HG02884 (cell line): ENCODE data around the gene KAZN.

Experiments used
- ATAC-seq: cut with Tn5 transposase; IDR thresholded peaks from one replicate; pipeline ENCODE4 v1.9.1; 2021; ENCODE audit warnings: mild to moderate bottlenecking, moderate library complexity; ENCODE audit not compliant: unreplicated experiment

KAZN gene

DNA sequence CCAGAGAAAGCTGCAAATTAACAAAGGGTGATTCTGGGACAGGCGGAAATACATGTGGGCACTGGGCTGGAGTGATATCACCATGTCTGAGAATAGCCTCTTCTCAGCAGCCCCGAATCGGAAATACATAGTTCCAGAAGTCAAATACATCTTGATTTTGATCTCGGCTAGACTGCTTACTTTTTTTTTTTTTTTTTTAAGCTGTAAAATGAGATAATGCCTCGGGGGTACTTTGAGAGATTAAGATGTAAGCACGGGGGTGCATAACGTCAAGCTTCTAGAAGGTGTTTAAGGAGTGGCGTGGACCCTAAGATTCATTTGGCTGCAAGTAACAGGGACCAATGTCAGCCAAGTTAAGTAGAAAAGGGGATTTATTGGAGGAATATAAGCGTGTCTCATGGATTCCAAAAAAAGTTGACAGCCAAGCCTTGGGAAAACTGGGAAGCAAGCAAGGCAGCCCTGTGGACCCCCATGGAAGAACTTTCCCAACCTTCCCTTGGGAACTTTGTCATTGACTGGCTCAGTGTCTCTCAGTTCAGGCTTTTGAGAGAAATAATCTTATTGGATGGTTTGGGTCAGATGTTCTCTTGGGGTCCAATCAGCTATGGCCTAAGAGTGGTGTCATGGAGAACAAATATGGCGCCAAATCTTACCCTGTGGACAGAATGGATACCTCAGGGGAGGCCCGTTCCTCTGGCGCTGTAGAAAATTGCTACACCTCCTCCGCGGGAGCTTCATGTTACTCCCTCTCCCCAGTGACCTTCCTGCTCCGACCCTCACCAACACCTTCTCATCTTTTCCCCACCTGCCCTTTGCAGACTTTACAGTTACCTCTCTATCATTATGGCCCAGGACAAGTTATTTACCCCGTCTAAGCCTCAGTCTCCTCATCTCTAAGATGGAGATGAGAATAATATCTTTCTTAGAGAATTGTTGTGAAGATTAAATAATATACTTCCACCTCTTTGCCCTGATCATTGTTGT is 186.6 kb downstream of the KAZN start:
- ATAC-seq: no peak

DNA sequence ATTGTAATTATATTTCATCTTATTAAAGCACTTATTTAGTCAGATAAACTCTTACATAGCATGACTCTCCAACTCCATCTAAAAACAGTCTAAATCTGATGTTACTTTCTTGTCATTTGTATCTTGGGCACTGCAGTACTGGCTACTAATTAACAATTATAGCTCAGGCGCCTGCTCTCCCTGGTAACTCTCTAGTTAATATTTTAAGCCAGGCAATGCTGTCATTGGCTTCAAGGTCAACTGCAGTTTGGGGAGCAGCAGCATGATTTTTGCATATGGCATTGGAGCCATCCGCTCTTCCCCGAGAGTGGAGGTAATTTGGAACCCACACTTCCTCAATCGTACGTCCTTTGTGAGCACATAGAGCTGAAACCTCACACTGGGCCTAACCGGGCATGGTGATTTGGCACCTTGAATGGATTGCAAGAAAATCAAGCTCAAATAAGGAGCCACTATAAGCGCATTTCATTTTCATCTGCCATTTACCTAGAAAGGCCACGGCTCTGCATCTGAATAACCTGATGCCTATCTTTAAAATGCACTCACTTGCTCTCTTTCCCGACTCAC is 187.7 kb downstream of the KAZN start:
- ATAC-seq: no peak

DNA sequence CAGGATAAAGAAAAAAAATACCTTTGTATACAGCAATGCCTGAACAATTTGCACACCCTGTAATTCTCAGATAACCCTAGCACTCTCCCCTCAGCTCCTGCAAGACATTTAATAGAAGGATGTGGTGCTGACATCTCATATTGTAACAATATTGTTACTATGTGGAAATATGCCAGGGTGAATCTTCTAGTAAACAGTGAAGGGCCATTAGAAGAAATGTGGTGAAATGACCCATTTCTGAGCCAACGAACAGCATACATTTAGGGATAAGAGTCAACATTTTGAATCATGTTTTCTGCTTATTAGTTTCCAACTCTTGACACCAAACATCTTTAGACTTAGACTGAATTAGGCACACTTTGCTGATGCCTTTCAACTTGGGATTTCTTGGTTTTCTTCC is 188.2 kb downstream of the KAZN start:
- ATAC-seq: no peak

DNA sequence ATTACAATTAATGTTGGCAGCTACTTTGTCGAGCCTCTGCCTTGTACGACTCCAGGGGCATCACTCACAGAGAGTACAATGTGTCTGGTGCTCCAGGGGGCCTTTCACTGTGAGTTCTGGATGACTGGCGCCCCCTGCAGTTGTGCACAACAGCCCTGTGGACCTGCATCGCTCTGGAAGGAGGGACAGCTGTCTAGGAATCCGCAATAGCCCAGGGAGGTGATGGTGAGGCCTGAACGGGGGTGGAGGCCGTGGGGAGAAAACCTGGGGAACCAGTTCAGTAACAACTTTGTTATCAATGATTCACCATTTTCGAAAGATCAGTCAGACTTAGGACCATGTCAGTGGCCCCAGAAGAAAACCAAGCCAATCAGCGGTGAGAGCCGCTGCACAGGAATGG is 189.1 kb downstream of the KAZN start:
- no peak for ATAC-seq

DNA sequence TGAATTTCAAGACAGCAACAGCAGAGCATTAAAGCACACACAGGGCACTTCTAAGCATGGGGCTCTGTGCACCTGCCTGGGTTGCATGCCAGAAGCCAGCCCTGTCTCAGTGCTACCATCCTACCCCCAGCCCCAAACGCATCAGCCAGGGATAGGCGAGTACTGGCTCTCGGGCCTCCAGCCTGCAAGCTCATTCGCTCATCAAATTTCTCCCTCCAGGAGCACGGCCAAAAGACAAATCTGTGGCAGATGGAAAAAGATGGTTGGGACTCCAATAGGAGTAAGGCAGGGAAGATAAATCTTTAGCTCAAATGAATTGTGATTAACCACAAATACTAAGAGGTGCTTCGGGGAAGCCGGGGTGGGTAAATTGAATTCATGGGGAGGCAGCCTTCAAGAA is 189.6 kb downstream of the KAZN start:
- ATAC-seq: no peak

DNA sequence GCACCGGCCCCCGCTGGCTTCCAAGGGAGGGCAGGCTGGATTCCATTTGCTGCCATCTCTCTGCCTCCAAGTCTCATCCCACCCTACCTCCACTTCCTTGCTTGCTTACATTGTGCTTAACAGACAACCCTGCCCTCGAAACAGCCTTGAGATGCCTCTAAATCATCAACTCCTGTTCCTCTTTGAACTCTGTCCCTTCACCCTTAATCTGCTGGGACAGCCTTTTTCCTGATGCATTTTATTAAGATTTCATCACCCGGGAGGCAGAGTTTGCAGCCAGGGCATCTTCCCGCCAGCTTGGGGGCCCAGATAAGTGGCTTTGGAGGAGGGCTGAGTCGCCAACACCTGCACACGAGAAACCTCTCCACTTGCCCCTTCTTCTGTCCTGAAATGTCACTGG is 192.5 kb downstream of the KAZN start:
- ATAC-seq: no peak

DNA sequence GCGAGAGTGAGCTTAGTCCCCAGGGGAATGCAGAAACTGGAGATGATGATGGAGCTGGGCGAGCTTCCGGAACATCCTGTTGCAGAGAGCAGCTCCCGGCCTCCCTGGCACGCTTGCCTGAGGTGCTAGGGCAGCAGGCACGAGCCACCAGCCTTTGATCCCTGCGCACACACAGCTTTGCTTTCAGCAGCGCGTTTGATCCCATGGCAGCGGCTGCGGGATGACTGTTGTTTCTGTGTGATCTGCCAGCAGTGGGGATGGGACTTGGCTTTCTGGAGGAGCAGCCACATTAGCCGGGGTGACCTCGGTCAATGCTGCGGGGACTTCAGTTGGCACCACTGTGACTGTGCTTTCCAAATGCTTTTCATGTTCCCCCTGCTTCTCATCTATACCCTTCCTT is 193.2 kb downstream of the KAZN start:
- no peak for ATAC-seq

DNA sequence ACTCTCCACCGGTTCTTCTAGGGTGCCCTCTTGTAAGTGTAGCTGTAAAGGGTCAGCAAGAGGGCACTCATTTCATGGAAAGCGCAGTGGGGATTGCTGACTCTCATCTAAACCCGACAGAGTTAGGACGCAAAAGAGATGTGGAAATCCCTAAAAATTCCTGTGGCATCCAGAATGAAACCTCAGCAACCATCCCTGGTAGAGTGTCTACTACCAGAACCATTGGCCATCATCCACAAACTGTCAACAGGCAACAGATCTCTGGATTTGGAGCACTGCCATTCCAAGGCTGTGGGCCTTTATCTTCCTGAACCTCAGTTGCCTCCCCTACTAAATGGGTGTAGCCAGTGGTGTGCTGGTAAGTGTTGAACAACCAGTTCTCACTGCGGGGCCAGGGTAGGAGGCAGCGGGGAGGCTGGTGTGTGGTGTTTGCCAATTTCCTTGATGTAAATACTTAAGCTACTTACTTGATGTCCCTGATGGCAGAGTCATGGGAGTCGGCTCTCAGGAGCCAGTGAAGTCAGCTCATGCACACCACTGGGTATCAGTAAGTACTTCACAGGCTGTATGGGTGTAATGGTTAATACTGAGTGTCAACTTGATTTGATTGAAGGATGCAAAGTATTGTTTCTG is 195.8 kb downstream of the KAZN start:
- no peak for ATAC-seq

DNA sequence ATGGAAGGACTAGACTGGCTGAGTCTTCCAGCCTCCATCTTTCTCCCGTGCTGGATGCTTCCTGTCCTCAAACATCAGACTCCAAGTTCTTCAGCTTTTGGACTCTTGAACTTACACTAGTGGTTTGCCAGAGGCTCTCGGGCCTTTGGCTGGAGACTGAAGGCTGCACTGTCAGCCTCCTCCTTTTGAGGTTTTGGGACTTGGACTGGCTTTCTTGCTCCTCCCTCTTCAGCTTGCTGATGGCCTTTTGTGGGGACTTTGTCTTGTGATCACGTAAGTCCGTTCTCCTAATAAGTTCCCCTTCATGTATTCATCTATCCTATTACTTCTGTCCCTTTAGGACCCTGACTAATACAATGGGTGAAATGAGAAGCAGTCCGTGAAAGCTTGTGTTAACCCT is 196.4 kb downstream of the KAZN start:
- ATAC-seq: no peak

DNA sequence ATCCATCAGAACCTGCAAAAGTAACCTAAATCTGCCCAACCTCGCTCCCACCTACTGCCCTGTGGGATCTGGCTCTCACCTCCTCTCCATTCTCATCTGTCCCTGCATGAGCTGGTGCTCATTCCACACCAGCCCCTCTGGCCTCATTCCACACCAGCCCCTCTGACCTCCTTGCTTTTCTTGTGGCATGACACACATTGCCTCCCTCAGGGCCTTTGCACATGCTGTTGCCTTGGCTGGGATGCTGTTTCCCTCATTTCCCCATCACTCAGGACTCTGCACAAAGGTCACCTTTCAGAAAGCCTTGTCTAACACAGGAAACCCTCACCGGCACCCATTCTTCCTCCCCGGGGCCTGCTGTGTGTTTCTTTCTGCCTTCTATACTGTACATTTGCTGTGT is 197.1 kb downstream of the KAZN start:
- ATAC-seq: no peak

DNA sequence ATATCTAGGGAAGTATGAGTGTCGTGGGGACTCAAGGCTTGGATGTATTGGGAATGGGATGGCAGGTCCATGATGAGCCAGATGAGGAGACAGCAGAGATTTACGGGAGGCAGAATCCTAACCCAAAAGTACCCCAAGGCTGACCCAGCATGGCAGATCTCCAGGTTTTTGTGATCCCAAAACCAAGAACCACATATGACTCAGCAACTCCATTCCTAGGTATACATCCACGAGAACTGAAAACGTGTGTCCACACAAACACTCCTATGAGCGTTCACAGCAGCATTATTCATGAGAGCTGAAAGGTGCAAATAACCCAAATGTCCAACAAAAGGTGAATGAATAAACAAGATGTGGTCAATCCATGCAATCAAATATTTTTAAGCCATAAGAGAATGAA is 201.5 kb downstream of the KAZN start:
- ATAC-seq: no peak

DNA sequence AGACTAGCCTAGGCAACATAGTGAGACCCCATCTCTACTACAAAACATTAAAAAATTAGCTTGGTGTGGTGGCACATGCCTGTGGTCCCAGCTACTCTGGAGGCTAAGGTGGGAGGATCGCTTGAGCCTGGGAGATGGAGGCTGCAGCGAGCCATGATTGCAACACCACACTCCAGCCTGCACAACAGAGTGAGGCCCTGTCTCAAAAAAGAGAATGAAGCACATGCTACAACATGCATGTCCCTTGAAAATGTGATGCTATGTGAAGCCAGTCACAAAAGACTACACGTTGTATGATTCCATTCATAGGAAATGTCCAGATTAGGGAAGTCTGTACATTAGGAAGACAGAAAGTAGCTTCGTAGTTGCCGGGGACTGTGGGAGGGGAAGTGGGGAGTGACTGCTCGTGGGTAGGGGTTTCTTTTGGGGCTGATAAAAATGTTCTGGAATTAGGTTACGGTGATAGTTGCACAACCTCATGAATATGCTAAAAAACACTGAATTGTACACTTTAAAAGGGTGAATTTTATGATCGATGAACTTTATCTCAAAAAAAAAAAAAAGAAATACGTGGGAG is 202.1 kb downstream of the KAZN start:
- no peak for ATAC-seq

DNA sequence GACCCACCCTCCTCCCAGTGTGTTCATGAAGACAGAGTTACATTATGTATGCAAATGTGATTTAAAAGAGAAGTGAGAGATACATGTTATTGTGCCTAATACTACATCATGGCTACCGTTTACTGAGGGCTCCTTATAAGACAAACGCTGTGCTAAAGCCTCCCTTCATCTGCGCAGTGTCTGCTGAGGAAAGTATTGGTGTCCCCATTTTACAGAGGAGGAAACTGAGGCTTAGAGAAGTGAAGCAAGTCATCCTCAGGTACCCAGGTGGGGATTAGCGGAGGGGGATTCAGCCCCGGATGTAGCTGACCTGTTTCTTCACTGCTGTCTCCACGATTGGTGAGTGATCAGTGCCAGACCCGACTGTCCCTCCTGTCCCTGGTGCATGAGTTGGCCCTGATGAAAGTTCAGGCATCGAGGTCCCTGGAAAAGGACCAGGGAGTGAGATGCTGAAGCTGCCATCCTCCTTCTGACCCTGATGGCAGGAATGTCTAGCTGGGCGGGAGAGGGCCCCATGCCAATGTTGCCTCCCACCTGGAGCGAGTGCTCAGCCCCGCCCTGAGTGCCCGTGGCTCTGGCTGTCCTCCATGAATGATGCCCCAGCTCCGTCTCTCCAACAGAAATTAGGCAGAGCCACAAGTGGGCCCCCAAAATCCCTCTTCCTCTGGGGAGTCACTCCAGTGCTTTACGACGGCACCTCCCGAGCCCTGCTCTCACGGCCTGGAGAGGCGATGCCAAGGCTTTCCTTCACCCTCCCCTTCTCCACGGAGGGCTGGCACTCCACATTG is 204.7 kb downstream of the KAZN start:
- ATAC-seq: no peak

DNA sequence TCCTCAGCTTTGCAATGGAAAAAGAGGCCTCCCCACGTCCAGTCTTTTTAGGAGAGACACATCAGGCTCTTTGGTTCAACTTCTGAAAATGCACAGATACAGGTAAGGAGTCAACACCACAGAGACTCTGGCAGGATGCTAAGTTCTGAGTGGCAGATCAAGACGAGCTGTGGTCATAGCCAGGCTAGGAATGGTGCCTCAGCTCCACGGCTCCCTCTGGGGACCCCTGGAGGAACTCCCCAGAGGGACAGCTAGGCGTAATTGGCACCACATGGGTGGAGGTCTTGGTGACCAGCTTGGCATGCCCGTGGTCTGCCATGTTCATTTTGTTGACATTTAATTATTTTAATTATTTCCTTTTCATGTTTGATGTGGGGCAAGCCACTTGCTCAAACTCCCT is 206.1 kb downstream of the KAZN start:
- no peak for ATAC-seq

DNA sequence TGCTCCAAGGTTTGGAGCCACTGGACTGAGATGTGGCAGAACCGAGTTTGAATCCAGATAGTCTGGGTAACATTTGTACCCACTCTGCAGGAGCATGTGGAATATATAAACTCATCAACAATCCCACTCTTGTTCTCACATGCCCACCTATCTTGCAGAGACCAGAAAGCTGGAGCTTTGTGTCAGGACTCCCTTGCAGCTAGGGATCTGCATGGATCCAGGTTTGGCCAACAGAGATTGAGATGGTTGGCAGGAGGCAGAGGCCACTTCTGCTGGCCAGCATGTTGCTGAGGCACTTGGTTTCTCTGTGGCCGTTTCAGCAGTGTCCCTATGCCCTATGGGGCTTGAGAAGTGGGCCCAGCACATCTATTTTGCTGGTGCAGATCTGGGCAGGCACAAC is 208.3 kb downstream of the KAZN start:
- ATAC-seq: no peak

DNA sequence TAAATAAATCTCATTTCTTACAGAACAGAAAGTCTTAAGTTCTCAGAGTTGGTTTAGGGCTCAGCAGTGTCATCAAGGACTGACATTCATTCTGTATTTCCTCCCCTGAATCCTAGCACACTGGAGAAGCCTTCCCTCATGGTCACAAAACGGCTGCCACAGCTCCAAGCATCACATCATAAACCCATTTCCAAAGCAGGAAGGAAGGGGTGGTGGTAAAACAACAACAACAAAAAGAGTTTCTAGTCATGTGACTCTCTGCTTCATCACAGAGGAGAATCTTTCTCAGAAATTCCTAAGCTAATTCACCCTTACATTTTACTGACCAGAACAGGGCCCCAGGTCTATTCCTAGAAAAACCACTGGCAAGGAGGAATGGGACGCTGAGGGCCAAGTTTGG is 210.3 kb downstream of the KAZN start:
- no peak for ATAC-seq

DNA sequence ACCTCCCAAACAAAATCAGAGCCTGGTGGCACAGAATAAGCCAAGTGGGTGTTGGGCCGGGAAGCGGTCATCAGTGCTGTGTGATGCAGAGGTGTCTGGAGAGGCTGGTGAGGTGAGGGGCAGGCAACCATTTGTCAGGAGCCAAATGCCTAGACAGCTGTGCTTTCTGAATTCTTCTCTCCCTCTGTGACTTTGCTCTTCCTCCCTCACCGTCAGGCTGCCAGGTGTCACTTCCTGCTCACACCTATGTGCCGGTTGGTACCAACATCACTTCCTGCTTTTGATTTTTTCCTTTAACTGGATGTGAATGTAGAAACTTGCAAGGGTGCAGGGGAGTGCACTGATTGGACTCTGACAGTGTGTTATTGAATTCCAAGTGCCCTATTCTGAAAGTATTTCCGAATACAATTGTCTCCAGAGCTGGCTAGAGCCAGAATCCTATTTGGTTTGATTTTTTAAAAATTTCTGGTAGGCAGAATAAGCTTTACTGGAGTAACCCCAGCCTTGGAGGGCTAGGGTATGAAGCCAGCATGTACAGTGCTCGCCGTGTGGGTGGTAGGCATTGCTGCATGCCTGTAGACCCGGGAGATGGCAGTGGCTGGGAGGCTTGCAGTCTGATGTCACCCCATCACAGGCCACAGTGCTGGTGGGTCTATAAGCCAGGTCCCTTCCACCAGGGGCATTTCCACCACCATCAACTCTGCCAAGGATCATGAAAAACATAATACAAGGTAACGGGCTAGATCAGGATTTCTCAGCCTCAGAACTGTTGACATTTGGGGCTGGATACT is 210.9 kb downstream of the KAZN start:
- no peak for ATAC-seq

DNA sequence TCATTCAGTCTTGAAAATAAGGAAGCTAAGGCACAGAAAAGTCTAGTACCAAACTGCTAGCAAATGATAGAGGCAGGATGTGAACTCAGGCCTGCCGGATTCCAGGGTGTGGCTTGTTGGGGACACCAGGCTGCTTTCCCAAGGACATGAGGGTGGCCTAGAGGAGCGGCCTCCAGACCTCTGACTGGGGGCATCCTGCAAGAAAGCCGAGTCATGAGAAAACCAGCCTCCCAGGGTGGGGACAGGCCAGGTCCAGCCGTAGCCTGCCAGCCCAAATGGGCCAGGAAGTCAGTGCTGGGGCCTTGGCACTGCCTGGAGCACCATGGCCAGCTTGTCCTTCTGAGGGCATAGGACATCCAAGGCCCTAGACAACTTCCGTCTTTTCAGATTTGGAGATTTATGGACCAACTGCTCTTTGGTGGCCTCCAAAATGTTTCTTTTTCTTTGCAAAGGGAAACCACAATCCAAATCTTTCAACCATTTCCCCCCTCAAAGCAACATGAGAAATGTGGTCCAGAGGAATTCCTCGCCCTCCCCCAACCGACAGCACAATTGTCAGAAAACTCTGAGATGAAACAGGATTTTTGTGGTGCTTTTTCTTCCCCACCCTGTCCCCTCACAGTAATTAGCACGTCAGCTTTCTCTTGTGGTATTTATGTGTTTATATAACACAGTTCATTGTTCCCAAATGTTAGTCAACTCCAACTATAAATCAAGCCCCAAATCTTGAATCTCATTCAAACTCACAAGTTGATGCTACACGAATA is 212.3 kb downstream of the KAZN start:
- no peak for ATAC-seq

DNA sequence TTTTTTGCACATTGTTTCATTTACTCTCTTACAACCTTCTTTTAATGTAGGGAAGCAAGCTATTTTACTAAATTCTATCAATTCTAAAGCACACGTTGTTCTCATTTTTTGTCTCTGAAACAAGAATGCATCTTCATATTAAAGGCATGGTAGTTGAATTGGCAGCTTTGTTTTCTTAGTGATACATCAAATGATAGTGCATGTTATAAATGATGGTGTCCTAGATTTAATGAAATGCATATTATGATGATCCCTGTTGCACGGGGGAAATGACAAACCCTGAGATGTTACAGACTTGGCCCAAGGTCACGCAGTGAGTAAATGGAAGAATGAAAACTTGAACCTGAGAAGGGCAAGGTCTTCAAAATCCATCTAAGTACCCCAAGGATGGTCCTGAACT is 213.1 kb downstream of the KAZN start:
- ATAC-seq: no peak
